MM.1S (cell line): ENCODE data around the gene CDK11A.

Source experiments
- DNase-seq: peaks from one replicate; pipeline ENCODE4 v3.0.0-alpha.2; 2015
- H2AFZ ChIP-seq: fragments of 300-600 bp; sonication (generic); 2 replicates; pipeline ENCODE4 v1.6.0; 2016; ENCODE audit warnings: antibody characterized with exemption, low read length
- H3F3A ChIP-seq: fragments of 300-600 bp; sonication (generic); 2 replicates; pipeline ENCODE4 v1.6.1; 2016; ENCODE audit warnings: mild to moderate bottlenecking, antibody characterized with exemption, low read length, moderate library complexity, mixed read lengths; ENCODE audit not compliant: insufficient read depth
- H3K27ac ChIP-seq: fragments of 300-600 bp; sonication (generic); 2 replicates; pipeline ENCODE4 v1.5.1; 2016; ENCODE audit warnings: mild to moderate bottlenecking, low read length
- H3K27me3 ChIP-seq: fragments of 300-600 bp; sonication (generic); replicated peaks from 2 replicates; pipeline ENCODE4 v1.6.0; 2016; ENCODE audit warnings: low read length; ENCODE audit not compliant: insufficient read depth
- H3K36me3 ChIP-seq: fragments of 300-600 bp; sonication (generic); replicated peaks from 2 replicates; pipeline ENCODE4 v1.6.1; 2016; ENCODE audit warnings: mild to moderate bottlenecking, low read length, mixed read lengths; ENCODE audit not compliant: insufficient read depth
- H3K4me1 ChIP-seq: fragments of 300-600 bp; sonication (generic); 2 replicates; pipeline ENCODE4 v1.6.1; 2016; ENCODE audit warnings: low read length, mixed read lengths
- H3K4me2 ChIP-seq: fragments of 300-600 bp; sonication (generic); 2 replicates; pipeline ENCODE4 v1.6.0; 2016; ENCODE audit warnings: low read depth, low read length
- H3K4me3 ChIP-seq: fragments of 300-600 bp; sonication (generic); 2 replicates; pipeline ENCODE4 v1.5.1; 2016; ENCODE audit warnings: low read length, mixed read lengths
- H3K79me2 ChIP-seq: fragments of 300-600 bp; sonication (generic); 2 replicates; pipeline ENCODE4 v1.6.1; 2016; ENCODE audit warnings: mixed run types, low read length, mixed read lengths
- H3K9ac ChIP-seq: fragments of 300-600 bp; sonication (generic); 2 replicates; pipeline ENCODE4 v1.6.1; 2016; ENCODE audit warnings: low read length, mixed read lengths
- H3K9me2 ChIP-seq: fragments of 300-600 bp; sonication (generic); replicated peaks from 2 replicates; pipeline ENCODE4 v1.6.1; 2016; ENCODE audit warnings: mild to moderate bottlenecking, low read length, mixed read lengths; ENCODE audit not compliant: insufficient read depth
- H3K9me3 ChIP-seq: fragments of 300-600 bp; sonication (generic); replicated peaks from 2 replicates; pipeline ENCODE4 v1.6.1; 2016; ENCODE audit warnings: mild to moderate bottlenecking, low read length, mixed read lengths; ENCODE audit not compliant: insufficient read depth
- H4K20me1 ChIP-seq: fragments of 300-600 bp; sonication (generic); 2 replicates; pipeline ENCODE4 v1.6.1; 2016; ENCODE audit warnings: mild to moderate bottlenecking, low read length, moderate library complexity, mixed read lengths; ENCODE audit not compliant: insufficient read depth
- CTCF ChIP-seq: fragments of 300-600 bp; sonication (generic); IDR thresholded peaks from 2 replicates; pipeline ENCODE4 v1.5.1; 2016; ENCODE audit warnings: antibody characterized with exemption, low read length, mixed read lengths
- EZH2 ChIP-seq: fragments of 300-600 bp; sonication (generic); optimal IDR thresholded peaks from 2 replicates; pipeline ENCODE3; 2017; ENCODE audit warnings: low read depth, mild to moderate bottlenecking, antibody characterized with exemption, low read length, mixed read lengths
- EZH2phosphoT487 ChIP-seq: fragments of 300-600 bp; sonication (generic); IDR thresholded peaks from 2 replicates; pipeline ENCODE4 v1.6.1; 2018; ENCODE audit warnings: antibody characterized with exemption, low read length

CDK11A gene

DNA sequence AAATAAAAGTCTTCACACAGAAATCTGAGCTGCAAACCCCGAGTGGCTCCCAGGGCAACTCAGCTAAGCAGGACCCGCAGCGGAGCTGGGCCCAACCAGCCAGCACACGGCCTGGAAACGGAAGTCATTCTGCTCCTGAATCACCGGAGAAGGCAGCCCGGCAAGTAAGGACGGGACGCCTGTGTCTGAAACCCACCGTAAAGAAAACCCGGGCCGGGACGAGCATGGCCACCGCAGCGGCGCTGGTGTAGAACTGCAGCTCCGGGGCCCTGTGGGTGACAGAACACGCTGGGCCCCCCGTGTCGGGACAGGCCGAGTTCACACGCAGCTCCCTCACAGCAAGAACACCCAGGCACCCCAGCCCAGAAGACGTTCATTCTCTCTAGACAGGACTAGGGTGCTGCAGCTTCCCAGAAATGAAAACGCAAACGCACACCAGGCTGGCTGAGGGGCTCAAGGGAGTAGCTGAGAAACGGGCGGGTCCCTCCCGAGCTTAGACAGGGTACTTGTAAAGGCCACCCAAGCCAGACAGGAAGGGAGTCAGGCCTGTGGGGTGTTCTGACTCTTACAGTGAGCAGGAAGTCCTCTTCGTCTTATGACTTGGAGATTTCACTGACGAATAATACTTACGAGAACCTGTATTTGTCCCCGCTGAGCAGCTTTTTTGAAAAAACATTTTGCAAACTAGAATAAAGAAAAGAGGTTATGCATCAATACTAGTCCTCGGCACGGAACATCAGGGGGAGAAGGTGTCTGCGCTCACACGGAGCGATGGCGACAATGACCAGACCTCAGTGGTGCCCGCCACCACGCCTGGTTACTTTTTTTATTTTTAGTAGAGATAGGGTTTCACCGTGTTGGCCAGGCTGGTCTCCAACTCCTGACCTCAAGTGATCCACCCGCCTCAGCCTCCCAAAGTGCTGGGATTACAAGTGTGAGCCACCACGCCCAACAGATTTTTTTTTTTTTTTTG, 54.4 kb downstream of the CDK11A start:
- Histone ChIP-seq H3K4me2 (no peak overlapping the region), H2AFZ (no peak overlapping the region), H3K27me3 (no peaks in the 10 kb centered on the region), H3K4me3 (no peak overlapping the region), H4K20me1 (no peaks in the 10 kb centered on the region), H3K9me2 (no peaks in the 10 kb centered on the region), H3K9ac (no peak overlapping the region), H3K36me3 (no peaks in the 10 kb centered on the region), H3F3A (no peaks in the 10 kb centered on the region), H3K4me1 (no peaks in the 10 kb centered on the region), H3K9me3 (no peaks in the 10 kb centered on the region), H3K79me2 (0 out of 2 replicates have a peak, but pooled peaks cover 5% of the 10 kb centered on the region), H3K27ac (no peak overlapping the region)
- DNase-seq: no peak
- TF ChIP-seq EZH2 (no peak), EZH2phosphoT487 (no peak), CTCF (no peak)

GRCh38 chr1:1666526-1666925, 57.6 kb downstream of the CDK11A start:
- DNase-seq: no peak
- TF ChIP-seq EZH2phosphoT487 (no peak), EZH2 (no peak), CTCF (no peak)
- Histone ChIP-seq H3K4me1 (no peaks in the 10 kb centered on the region), H3K36me3 (no peaks in the 10 kb centered on the region), H3K9me3 (no peaks in the 10 kb centered on the region), H3K9ac (no peak overlapping the region), H3K4me3 (no peak overlapping the region), H3F3A (no peaks in the 10 kb centered on the region), H3K27me3 (no peaks in the 10 kb centered on the region), H2AFZ (no peak overlapping the region), H4K20me1 (no peaks in the 10 kb centered on the region), H3K4me2 (no peak overlapping the region), H3K79me2 (no peaks in the 10 kb centered on the region), H3K27ac (no peak overlapping the region), H3K9me2 (no peaks in the 10 kb centered on the region)

DNA sequence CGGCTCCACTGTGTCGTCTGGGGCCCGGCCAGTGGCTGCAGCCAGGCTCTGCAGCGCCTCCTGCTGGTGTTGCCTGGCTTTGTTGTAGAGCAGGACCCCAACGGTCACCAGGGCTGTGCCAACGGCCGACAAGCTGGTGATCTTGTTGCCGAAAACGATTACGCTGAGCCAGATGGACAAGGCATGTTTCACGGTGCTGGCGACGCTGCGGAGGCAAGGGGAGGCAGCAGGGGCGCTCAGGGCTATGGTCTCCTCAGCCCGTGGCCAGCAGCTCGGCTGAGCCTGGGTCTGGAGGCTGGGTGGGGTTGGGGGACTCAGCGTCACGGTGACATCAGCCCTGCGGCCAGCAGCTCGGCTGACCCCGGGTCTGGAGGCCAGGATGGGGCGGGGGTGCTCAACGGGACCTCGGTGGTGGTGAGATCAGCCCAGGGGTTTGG, 58.3 kb downstream of the CDK11A start:
- H3K9ac ChIP-seq: no peak overlapping the region
- H3K4me3 ChIP-seq: no peak overlapping the region
- H3K4me2 ChIP-seq: no peak overlapping the region
- no peaks in the 10 kb centered on the region for H3F3A ChIP-seq
- no peak for TF ChIP-seq EZH2
- TF ChIP-seq CTCF: peak; percentile 45
- TF ChIP-seq EZH2phosphoT487: no peak
- no peaks in the 10 kb centered on the region for H3K9me3 ChIP-seq
- H3K27ac ChIP-seq: no peak overlapping the region
- H3K27me3 ChIP-seq: no peaks in the 10 kb centered on the region
- H3K4me1 ChIP-seq: no peaks in the 10 kb centered on the region
- no peaks in the 10 kb centered on the region for H3K79me2 ChIP-seq
- no peak for DNase-seq
- H2AFZ ChIP-seq: no peak overlapping the region
- no peaks in the 10 kb centered on the region for H3K9me2 ChIP-seq
- H4K20me1 ChIP-seq: no peaks in the 10 kb centered on the region
- H3K36me3 ChIP-seq: no peaks in the 10 kb centered on the region
